HG02885 (cell line): ENCODE data around the gene LTBP3.
"Not testable (repeated sequence)": the region's sequence is repeated elsewhere in the genome, so short reads cannot be mapped to it uniquely, and the experiment has no call there.

Experiments used
- ATAC-seq: cut with Tn5 transposase; IDR thresholded peaks from one replicate; pipeline ENCODE4 v1.9.1; 2021; ENCODE audit warnings: mild to moderate bottlenecking; ENCODE audit not compliant: unreplicated experiment, poor library complexity

LTBP3 gene

DNA sequence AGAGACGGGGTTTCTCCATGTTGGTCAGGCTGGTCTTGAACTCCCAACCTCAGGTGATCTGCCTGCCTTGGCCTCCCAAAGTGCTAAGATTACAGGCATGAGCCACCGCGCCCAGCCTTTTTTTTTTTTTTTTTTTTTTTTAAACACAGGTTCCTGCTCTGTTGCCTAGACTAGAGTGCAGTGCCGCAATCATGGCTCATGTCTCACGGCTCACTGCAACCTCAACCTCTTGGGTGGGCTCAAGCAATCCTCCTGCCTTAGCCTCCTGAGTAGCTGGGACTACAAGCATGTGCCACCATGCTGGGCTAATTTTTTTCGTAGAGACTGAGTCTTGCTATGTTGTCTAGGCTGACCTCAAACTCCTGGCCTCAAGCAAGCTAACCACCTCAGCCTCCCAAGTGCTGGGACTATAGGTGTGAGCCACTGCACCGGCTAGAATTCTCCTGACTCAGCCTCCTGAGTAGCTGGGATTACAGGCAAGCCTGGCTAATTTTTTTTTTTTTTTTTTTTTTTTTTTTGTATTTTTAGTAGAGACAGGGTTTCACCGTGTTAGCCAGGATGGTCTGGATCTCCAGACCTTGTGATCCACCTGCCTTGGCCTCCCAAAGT lies 39.1 kb downstream of the LTBP3 start:
- ATAC-seq: not testable (repeated sequence)

DNA sequence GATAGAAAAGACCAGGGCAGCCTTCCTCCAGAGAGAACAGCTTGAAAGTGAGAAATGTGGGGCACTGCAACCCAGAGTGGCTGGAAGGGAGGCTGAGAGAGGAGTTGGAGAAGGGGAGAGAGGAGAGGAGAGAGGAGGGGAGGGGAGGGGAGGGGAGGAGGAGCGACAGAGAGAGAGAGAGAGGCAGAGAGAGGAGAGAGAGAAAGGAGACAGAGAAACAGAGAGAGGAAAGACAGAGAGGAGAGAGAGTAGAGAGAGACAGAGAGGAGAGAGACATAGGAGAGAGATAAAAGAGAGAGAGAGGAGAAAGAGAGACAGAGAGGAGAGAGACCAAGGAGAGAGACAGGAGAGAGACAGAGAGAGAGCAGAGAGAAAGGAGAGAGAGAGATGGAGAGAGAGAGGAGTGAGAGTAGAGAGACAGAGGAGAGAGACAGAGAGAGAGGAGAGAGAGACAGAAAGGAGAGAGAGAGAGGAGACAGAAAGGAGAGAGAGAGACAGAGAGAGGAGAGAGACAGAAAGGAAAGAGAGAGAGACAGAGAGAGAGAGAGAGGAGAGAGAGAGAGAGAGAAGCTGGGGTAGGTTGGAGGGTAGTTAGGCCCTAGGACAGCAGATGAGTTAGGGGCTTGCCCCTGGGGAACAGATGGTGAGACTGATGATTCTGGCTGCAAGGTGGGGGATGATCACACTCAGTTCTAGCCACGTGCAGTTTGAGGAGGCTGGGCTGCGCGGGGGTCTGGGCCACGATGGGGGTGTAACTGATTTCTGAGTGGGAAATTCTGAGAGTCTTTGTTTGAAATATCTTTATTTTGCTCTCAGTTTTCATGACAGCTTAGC lies 41.8 kb downstream of the LTBP3 start:
- no peak for ATAC-seq

DNA sequence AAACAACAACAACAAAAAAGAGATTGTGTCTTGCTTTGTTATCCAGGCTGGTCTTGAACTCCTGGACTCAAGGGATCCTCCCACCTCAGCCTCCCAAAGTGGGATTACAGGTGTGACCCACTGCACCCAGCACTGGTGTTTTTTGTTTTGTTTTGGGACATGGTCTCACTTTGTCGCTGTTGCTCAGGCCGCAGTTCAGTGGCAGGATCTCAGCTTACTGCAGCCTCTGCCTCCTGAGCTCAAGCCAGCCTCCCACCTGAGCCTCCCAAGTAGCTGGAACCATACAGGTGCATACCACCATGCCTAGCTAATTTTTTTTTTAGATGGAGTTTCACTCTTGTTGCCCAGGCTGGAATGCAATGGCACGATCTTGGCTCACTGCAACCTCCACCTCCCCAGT lies 45.8 kb downstream of the LTBP3 start:
- ATAC-seq: not testable (repeated sequence)

DNA sequence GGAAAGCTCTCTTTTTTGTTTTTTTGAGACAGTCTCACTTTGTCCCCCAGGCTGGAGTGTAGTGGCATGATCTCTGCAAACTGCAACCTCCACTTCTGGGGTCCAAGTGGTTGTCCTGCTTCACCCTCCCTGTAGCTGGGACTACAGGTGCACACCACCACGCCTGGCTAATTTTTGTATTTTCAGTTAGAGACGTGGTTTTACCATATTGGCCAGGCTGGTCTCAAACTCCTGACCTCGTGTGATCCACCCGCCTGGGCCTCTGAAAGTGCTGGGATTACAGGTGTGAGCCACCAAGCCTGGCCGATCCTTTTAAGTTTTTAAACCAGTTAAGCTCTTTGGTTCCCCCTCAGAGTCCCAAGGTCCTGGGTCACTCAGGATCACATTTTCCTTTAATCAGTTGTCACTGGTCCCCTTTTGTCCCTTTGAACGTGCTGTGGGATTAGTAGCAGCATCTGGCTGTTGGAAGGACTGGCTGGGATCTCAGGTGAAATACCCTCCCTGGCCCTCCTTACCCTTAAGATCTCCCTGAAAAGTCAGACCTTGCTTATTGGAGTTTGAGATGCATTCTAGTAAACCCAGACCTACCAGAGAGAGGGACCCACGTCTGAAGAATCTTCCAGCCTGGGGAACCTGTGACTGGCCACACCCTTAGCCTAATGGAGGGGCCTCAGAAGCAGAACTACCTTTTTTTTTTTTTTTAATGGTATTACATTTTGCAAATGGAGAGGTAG lies 51.2 kb downstream of the LTBP3 start:
- ATAC-seq: peak; percentile 29

DNA sequence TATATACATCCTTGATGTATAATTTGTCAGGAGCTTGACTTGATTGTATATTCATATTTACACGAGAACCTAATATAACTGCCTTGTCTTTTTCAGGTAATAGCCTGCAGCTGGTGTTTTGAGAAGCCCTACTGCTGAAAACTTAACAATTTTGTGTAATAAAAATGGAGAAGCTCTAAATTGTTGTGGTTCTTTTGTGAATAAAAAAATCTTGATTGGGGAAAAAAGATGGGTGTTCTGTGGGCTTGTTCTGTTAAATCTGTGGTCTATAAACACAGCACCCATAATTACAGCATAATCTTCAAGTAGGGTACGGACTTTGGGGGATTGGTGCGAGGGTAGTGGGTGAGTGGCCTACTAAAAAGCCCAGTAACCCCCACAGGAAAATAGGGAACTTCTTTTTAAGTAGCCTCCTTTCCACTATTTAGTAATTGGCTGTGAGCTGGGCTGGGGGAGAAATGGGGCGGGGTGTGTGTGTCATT lies 51.8 kb downstream of the LTBP3 start:
- no peak for ATAC-seq

DNA sequence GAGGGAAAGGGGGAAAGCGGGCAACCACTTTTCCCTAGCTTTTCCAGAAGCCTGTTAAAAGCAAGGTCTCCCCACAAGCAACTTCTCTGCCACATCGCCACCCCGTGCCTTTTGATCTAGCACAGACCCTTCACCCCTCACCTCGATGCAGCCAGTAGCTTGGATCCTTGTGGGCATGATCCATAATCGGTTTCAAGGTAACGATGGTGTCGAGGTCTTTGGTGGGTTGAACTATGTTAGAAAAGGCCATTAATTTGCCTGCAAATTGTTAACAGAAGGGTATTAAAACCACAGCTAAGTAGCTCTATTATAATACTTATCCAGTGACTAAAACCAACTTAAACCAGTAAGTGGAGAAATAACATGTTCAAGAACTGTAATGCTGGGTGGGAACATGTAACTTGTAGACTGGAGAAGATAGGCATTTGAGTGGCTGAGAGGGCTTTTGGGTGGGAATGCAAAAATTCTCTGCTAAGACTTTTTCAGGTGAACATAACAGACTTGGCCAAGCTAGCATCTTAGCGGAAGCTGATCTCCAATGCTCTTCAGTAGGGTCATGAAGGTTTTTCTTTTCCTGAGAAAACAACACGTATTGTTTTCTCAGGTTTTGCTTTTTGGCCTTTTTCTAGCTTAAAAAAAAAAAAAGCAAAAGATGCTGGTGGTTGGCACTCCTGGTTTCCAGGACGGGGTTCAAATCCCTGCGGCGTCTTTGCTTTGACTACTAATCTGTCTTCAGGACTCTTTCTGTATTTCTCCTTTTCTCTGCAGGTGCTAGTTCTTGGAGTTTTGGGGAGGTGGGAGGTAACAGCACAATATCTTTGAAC lies 52.5 kb downstream of the LTBP3 start:
- ATAC-seq: no peak

DNA sequence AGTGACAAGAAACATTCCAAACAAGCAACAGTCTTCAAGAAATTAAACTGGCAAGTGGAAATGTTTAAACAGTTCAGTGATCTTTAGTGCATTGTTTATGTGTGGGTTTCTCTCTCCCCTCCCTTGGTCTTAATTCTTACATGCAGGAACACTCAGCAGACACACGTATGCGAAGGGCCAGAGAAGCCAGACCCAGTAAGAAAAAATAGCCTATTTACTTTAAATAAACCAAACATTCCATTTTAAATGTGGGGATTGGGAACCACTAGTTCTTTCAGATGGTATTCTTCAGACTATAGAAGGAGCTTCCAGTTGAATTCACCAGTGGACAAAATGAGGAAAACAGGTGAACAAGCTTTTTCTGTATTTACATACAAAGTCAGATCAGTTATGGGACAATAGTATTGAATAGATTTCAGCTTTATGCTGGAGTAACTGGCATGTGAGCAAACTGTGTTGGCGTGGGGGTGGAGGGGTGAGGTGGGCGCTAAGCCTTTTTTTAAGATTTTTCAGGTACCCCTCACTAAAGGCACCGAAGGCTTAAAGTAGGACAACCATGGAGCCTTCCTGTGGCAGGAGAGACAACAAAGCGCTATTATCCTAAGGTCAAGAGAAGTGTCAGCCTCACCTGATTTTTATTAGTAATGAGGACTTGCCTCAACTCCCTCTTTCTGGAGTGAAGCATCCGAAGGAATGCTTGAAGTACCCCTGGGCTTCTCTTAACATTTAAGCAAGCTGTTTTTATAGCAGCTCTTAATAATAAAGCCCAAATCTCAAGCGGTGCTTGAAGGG lies 53.3 kb downstream of the LTBP3 start:
- no peak for ATAC-seq

DNA sequence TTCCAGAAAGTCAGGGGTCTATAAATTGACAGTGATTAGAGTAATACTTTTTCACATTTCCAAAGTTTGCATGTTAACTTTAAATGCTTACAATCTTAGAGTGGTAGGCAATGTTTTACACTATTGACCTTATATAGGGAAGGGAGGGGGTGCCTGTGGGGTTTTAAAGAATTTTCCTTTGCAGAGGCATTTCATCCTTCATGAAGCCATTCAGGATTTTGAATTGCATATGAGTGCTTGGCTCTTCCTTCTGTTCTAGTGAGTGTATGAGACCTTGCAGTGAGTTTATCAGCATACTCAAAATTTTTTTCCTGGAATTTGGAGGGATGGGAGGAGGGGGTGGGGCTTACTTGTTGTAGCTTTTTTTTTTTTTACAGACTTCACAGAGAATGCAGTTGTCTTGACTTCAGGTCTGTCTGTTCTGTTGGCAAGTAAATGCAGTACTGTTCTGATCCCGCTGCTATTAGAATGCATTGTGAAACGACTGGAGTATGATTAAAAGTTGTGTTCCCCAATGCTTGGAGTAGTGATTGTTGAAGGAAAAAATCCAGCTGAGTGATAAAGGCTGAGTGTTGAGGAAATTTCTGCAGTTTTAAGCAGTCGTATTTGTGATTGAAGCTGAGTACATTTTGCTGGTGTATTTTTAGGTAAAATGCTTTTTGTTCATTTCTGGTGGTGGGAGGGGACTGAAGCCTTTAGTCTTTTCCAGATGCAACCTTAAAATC lies 54.0 kb downstream of the LTBP3 start:
- no peak for ATAC-seq

DNA sequence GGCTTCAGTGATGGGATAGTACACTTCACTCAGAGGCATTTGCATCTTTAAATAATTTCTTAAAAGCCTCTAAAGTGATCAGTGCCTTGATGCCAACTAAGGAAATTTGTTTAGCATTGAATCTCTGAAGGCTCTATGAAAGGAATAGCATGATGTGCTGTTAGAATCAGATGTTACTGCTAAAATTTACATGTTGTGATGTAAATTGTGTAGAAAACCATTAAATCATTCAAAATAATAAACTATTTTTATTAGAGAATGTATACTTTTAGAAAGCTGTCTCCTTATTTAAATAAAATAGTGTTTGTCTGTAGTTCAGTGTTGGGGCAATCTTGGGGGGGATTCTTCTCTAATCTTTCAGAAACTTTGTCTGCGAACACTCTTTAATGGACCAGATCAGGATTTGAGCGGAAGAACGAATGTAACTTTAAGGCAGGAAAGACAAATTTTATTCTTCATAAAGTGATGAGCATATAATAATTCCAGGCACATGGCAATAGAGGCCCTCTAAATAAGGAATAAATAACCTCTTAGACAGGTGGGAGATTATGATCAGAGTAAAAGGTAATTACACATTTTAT lies 54.7 kb downstream of the LTBP3 start:
- no peak for ATAC-seq

DNA sequence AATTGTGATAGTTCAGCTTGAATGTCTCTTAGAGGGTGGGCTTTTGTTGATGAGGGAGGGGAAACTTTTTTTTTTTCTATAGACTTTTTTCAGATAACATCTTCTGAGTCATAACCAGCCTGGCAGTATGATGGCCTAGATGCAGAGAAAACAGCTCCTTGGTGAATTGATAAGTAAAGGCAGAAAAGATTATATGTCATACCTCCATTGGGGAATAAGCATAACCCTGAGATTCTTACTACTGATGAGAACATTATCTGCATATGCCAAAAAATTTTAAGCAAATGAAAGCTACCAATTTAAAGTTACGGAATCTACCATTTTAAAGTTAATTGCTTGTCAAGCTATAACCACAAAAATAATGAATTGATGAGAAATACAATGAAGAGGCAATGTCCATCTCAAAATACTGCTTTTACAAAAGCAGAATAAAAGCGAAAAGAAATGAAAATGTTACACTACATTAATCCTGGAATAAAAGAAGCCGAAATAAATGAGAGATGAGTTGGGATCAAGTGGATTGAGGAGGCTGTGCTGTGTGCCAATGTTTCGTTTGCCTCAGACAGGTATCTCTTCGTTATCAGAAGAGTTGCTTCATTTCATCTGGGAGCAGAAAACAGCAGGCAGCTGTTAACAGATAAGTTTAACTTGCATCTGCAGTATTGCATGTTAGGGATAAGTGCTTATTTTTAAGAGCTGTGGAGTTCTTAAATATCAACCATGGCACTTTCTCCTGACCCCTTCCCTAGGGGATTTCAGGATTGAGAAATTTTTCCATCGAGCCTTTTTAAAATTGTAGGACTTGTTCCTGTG lies 55.4 kb downstream of the LTBP3 start:
- ATAC-seq: no peak

DNA sequence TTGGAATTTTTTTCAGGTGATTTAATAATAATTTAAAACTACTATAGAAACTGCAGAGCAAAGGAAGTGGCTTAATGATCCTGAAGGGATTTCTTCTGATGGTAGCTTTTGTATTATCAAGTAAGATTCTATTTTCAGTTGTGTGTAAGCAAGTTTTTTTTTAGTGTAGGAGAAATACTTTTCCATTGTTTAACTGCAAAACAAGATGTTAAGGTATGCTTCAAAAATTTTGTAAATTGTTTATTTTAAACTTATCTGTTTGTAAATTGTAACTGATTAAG lies 55.9 kb downstream of the LTBP3 start:
- no peak for ATAC-seq

DNA sequence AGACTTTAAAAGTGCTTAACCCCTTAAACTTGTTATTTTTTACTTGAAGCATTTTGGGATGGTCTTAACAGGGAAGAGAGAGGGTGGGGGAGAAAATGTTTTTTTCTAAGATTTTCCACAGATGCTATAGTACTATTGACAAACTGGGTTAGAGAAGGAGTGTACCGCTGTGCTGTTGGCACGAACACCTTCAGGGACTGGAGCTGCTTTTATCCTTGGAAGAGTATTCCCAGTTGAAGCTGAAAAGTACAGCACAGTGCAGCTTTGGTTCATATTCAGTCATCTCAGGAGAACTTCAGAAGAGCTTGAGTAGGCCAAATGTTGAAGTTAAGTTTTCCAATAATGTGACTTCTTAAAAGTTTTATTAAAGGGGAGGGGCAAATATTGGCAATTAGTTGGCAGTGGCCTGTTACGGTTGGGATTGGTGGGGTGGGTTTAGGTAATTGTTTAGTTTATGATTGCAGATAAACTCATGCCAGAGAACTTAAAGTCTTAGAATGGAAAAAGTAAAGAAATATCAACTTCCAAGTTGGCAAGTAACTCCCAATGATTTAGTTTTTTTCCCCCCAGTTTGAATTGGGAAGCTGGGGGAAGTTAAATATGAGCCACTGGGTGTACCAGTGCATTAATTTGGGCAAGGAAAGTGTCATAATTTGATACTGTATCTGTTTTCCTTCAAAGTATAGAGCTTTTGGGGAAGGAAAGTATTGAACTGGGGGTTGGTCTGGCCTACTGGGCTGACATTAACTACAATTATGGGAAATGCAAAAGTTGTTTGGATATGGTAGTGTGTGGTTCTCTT lies 56.5 kb downstream of the LTBP3 start:
- ATAC-seq: no peak

DNA sequence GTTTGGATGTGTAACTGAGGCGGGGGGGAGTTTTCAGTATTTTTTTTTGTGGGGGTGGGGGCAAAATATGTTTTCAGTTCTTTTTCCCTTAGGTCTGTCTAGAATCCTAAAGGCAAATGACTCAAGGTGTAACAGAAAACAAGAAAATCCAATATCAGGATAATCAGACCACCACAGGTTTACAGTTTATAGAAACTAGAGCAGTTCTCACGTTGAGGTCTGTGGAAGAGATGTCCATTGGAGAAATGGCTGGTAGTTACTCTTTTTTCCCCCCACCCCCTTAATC lies 57.0 kb downstream of the LTBP3 start:
- ATAC-seq: no peak

DNA sequence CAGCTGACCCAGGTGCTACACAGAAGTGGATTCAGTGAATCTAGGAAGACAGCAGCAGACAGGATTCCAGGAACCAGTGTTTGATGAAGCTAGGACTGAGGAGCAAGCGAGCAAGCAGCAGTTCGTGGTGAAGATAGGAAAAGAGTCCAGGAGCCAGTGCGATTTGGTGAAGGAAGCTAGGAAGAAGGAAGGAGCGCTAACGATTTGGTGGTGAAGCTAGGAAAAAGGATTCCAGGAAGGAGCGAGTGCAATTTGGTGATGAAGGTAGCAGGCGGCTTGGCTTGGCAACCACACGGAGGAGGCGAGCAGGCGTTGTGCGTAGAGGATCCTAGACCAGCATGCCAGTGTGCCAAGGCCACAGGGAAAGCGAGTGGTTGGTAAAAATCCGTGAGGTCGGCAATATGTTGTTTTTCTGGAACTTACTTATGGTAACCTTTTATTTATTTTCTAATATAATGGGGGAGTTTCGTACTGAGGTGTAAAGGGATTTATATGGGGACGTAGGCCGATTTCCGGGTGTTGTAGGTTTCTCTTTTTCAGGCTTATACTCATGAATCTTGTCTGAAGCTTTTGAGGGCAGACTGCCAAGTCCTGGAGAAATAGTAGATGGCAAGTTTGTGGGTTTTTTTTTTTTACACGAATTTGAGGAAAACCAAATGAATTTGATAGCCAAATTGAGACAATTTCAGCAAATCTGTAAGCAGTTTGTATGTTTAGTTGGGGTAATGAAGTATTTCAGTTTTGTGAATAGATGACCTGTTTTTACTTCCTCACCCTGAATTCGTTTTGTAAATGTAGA lies 57.6 kb downstream of the LTBP3 start:
- ATAC-seq: no peak

DNA sequence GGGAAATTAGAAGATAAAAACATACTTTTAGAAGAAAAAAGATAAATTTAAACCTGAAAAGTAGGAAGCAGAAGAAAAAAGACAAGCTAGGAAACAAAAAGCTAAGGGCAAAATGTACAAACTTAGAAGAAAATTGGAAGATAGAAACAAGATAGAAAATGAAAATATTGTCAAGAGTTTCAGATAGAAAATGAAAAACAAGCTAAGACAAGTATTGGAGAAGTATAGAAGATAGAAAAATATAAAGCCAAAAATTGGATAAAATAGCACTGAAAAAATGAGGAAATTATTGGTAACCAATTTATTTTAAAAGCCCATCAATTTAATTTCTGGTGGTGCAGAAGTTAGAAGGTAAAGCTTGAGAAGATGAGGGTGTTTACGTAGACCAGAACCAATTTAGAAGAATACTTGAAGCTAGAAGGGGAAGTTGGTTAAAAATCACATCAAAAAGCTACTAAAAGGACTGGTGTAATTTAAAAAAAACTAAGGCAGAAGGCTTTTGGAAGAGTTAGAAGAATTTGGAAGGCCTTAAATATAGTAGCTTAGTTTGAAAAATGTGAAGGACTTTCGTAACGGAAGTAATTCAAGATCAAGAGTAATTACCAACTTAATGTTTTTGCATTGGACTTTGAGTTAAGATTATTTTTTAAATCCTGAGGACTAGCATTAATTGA lies 58.3 kb downstream of the LTBP3 start:
- ATAC-seq: no peak
